ENCODE data around the gene MTAP. TPM values are rescaled to one million over a fixed set of nuclear protein-coding genes. Genes with fewer than 3 reads are reported as not detected.

MTAP gene
- total RNA-seq, 1 experiment from 2014 or later, result 84.3 TPM

DNA sequence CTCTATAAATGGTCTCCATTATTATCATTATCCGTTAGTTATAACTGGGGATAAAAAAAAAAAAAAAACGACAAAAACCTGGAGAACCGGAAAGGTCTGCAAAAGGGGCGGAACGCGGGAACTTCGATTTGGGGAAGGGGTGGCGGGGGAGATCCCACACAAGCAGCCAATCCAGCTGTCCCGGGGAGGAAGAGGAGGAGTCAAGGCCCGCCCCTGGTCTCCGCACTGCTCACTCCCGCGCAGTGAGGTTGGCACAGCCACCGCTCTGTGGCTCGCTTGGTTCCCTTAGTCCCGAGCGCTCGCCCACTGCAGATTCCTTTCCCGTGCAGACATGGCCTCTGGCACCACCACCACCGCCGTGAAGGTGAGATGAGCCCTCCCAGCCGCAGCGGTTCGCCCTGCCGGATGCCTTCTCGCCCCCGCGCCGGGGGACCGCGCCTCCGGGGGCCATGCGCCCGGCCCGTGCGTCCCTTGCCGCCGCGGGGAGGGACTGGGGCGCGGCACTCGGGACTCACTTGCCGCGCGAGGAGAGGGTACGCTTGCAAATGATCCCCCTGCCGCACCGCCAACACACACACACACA lies at the start of gene MTAP (continued):
- TF ChIP-seq, protein P1, sequence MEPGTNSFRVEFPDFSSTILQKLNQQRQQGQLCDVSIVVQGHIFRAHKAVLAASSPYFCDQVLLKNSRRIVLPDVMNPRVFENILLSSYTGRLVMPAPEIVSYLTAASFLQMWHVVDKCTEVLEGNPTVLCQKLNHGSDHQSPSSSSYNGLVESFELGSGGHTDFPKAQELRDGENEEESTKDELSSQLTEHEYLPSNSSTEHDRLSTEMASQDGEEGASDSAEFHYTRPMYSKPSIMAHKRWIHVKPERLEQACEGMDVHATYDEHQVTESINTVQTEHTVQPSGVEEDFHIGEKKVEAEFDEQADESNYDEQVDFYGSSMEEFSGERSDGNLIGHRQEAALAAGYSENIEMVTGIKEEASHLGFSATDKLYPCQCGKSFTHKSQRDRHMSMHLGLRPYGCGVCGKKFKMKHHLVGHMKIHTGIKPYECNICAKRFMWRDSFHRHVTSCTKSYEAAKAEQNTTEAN (CRISPR knock-in tag; IDR thresholded peaks at IDR 0.05), result no peak
- TF ChIP-seq, protein P2, sequence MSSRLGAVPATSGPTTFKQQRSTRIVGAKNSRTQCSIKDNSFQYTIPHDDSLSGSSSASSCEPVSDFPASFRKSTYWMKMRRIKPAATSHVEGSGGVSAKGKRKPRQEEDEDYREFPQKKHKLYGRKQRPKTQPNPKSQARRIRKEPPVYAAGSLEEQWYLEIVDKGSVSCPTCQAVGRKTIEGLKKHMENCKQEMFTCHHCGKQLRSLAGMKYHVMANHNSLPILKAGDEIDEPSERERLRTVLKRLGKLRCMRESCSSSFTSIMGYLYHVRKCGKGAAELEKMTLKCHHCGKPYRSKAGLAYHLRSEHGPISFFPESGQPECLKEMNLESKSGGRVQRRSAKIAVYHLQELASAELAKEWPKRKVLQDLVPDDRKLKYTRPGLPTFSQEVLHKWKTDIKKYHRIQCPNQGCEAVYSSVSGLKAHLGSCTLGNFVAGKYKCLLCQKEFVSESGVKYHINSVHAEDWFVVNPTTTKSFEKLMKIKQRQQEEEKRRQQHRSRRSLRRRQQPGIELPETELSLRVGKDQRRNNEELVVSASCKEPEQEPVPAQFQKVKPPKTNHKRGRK (CRISPR knock-in tag; IDR thresholded peaks at IDR 0.05; ENCODE audit: borderline replicate concordance), result no peak
- TF ChIP-seq FOXK1 (CRISPR knock-in tag; IDR thresholded peaks at IDR 0.05) (peak; percentile 33; the same call in 1 of the 2 replicates), ZNF219 (CRISPR knock-in tag; IDR thresholded peaks at IDR 0.05; ENCODE audit: borderline replicate concordance) (0 out of 2 replicates have a peak, but pooled peaks have one; percentile 70), MYBL2 (CRISPR knock-in tag; IDR thresholded peaks at IDR 0.05) (peak; percentile 53; the same call in 1 of the 2 replicates), PRRX2 (CRISPR knock-in tag; IDR thresholded peaks at IDR 0.05) (0 out of 2 replicates have a peak, but pooled peaks have one; percentile 33), SP1 (CRISPR knock-in tag; conservative IDR thresholded peaks at IDR 0.05) (peak; percentile 84), NFYB (CRISPR knock-in tag; conservative IDR thresholded peaks at IDR 0.05; ENCODE audit: low read depth) (peak; percentile 59), CBFB (CRISPR knock-in tag; IDR thresholded peaks at IDR 0.05; ENCODE audit: low read depth) (0 out of 2 replicates have a peak, but pooled peaks have one; percentile 49), ZNF138 (CRISPR knock-in tag; conservative IDR thresholded peaks at IDR 0.05) (no peak), GTF2I (CRISPR knock-in tag; conservative IDR thresholded peaks at IDR 0.05) (no peak)
- TF ChIP-seq, protein P3, sequence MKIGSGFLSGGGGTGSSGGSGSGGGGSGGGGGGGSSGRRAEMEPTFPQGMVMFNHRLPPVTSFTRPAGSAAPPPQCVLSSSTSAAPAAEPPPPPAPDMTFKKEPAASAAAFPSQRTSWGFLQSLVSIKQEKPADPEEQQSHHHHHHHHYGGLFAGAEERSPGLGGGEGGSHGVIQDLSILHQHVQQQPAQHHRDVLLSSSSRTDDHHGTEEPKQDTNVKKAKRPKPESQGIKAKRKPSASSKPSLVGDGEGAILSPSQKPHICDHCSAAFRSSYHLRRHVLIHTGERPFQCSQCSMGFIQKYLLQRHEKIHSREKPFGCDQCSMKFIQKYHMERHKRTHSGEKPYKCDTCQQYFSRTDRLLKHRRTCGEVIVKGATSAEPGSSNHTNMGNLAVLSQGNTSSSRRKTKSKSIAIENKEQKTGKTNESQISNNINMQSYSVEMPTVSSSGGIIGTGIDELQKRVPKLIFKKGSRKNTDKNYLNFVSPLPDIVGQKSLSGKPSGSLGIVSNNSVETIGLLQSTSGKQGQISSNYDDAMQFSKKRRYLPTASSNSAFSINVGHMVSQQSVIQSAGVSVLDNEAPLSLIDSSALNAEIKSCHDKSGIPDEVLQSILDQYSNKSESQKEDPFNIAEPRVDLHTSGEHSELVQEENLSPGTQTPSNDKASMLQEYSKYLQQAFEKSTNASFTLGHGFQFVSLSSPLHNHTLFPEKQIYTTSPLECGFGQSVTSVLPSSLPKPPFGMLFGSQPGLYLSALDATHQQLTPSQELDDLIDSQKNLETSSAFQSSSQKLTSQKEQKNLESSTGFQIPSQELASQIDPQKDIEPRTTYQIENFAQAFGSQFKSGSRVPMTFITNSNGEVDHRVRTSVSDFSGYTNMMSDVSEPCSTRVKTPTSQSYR (CRISPR knock-in tag; IDR thresholded peaks at IDR 0.05), result 0 out of 2 replicates have a peak, but pooled peaks have one; percentile 19
- TF ChIP-seq, protein P4, sequence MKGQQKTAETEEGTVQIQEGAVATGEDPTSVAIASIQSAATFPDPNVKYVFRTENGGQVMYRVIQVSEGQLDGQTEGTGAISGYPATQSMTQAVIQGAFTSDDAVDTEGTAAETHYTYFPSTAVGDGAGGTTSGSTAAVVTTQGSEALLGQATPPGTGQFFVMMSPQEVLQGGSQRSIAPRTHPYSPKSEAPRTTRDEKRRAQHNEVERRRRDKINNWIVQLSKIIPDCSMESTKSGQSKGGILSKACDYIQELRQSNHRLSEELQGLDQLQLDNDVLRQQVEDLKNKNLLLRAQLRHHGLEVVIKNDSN (CRISPR knock-in tag; IDR thresholded peaks at IDR 0.05), result peak; percentile 36; the same call in 1 of the 2 replicates
- TF ChIP-seq, protein P5, sequence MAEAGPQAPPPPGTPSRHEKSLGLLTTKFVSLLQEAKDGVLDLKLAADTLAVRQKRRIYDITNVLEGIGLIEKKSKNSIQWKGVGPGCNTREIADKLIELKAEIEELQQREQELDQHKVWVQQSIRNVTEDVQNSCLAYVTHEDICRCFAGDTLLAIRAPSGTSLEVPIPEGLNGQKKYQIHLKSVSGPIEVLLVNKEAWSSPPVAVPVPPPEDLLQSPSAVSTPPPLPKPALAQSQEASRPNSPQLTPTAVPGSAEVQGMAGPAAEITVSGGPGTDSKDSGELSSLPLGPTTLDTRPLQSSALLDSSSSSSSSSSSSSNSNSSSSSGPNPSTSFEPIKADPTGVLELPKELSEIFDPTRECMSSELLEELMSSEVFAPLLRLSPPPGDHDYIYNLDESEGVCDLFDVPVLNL (CRISPR knock-in tag; IDR thresholded peaks at IDR 0.05; ENCODE audit: borderline replicate concordance, low read depth), result peak; percentile 77; the same call in 1 of the 2 replicates
- TF ChIP-seq, protein P6, sequence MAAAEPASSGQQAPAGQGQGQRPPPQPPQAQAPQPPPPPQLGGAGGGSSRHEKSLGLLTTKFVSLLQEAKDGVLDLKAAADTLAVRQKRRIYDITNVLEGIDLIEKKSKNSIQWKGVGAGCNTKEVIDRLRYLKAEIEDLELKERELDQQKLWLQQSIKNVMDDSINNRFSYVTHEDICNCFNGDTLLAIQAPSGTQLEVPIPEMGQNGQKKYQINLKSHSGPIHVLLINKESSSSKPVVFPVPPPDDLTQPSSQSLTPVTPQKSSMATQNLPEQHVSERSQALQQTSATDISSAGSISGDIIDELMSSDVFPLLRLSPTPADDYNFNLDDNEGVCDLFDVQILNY (CRISPR knock-in tag; IDR thresholded peaks at IDR 0.05), result peak; percentile 74

DNA sequence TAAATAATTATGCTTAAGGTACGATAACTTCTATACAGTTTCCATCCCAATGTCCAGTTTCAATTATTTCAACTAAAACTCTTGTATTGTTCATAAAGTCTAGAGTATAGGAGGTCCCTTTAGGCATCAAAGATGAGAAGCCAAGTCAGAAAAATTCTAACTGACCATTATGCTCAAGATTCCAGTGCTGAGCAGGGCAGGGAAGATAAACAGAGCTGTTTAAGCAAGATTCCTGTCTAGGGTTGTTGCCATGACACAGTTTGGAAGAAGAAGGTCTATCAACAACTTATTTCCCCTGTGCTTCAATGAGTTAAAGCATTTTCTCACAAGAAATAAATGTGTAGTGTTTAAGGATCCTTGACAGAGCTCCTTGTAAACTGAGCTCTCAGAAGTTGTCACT lies 48.9 kb upstream of the MTAP start:
- Mint-ChIP-seq H3K36me3 (no peaks in the 10 kb centered on the region), H3K27ac (no peak overlapping the region), H3K4me1 (peaks cover 7% of the 10 kb centered on the region; the same call in 1 of the 2 replicates), H3K4me3 (no peak overlapping the region), H3K27me3 (ENCODE audit: low read depth) (peaks cover 99% of the 10 kb centered on the region), H3K9me3 (no peaks in the 10 kb centered on the region)
- no peak for ATAC-seq
- no peak for DNase-seq (ENCODE audit: low spot score)
- ChIA-PET POLR2A (no interaction called here), CTCF (no interaction called here)
- TF ChIP-seq ZNF416 (CRISPR knock-in tag; IDR thresholded peaks at IDR 0.05), result no peak
- TF ChIP-seq, protein P1 (CRISPR knock-in tag; IDR thresholded peaks at IDR 0.05), result no peak
- no peak for TF ChIP-seq NR2C2 (CRISPR knock-in tag; IDR thresholded peaks at IDR 0.05)
- TF ChIP-seq, protein P7, sequence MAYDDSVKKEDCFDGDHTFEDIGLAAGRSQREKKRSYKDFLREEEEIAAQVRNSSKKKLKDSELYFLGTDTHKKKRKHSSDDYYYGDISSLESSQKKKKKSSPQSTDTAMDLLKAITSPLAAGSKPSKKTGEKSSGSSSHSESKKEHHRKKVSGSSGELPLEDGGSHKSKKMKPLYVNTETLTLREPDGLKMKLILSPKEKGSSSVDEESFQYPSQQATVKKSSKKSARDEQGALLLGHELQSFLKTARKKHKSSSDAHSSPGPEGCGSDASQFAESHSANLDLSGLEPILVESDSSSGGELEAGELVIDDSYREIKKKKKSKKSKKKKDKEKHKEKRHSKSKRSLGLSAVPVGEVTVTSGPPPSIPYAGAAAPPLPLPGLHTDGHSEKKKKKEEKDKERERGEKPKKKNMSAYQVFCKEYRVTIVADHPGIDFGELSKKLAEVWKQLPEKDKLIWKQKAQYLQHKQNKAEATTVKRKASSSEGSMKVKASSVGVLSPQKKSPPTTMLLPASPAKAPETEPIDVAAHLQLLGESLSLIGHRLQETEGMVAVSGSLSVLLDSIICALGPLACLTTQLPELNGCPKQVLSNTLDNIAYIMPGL (CRISPR knock-in tag; IDR thresholded peaks at IDR 0.05), result no peak
- no peak for TF ChIP-seq ATF1 (CRISPR knock-in tag; IDR thresholded peaks at IDR 0.05)
- TF ChIP-seq, protein P8, sequence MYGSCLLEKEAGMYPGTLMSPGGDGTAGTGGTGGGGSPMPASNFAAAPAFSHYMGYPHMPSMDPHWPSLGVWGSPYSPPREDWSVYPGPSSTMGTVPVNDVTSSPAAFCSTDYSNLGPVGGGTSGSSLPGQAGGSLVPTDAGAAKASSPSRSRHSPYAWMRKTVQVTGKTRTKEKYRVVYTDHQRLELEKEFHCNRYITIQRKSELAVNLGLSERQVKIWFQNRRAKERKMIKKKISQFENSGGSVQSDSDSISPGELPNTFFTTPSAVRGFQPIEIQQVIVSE (CRISPR knock-in tag; IDR thresholded peaks at IDR 0.05; ENCODE audit: borderline replicate concordance), result no peak
- TF ChIP-seq, protein P2 (CRISPR knock-in tag; IDR thresholded peaks at IDR 0.05; ENCODE audit: borderline replicate concordance), result no peak
